Measurements from ENCODE around the gene ARHGAP24. TPM values are rescaled to one million over a fixed set of nuclear protein-coding genes. Genes with fewer than 3 reads are reported as not detected.

ARHGAP24 gene
- total and polyA plus RNA-seq, 2 experiments from 2014 or later, result 0.21 to 0.36 TPM

DNA sequence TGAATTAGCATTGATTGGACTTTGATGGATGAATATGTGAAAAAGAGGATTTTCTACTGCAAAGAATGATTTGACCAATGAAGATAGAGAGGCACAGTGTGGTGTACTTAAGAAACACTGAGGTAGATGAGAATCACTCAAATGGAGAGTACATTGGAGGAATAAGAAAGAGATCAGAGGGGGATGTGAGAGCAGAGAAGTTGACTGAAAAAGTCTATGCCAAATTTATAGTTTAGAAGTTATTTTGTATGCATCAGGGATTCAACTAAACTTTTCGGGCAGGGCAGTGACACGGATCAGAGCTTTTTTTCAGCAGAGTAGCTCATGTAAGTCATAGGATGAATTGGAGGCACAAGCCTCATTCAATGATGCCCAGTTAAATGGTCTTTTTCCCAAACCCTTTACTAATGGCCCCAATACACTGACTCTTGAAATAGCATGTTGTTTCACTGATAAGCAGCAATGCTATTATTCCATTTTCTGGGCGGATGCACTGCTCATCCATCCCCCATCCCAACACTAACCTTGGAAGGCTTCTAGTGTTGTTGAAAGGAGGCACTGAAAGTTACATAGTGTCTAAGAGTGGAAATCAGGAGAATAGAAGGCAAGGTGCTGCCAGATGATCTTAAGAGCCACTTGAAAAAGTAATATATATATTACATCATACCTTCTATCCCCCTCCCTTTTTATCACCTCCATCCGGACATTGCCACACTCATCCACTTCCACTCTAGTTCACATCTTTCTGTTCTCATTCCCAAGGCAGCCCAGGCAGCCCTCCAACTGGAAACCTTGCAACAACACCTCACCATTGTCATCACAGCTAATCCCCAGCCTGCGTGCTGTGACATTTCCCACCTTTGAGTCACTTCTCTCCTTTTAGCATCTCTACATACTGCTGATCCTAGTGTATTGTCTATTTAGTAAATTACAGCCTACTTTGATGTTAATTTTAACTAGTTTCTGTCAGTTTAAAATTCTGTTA, 46.1 kb downstream of the ARHGAP24 start (continued):
- TF ChIP-seq, protein P1, sequence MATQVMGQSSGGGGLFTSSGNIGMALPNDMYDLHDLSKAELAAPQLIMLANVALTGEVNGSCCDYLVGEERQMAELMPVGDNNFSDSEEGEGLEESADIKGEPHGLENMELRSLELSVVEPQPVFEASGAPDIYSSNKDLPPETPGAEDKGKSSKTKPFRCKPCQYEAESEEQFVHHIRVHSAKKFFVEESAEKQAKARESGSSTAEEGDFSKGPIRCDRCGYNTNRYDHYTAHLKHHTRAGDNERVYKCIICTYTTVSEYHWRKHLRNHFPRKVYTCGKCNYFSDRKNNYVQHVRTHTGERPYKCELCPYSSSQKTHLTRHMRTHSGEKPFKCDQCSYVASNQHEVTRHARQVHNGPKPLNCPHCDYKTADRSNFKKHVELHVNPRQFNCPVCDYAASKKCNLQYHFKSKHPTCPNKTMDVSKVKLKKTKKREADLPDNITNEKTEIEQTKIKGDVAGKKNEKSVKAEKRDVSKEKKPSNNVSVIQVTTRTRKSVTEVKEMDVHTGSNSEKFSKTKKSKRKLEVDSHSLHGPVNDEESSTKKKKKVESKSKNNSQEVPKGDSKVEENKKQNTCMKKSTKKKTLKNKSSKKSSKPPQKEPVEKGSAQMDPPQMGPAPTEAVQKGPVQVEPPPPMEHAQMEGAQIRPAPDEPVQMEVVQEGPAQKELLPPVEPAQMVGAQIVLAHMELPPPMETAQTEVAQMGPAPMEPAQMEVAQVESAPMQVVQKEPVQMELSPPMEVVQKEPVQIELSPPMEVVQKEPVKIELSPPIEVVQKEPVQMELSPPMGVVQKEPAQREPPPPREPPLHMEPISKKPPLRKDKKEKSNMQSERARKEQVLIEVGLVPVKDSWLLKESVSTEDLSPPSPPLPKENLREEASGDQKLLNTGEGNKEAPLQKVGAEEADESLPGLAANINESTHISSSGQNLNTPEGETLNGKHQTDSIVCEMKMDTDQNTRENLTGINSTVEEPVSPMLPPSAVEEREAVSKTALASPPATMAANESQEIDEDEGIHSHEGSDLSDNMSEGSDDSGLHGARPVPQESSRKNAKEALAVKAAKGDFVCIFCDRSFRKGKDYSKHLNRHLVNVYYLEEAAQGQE (IDR thresholded peaks at IDR 0.05; ENCODE audit: unreplicated experiment), result no peak
- TF ChIP-seq ZNF114 (CRISPR knock-in tag; IDR thresholded peaks at IDR 0.05), result no peak

DNA sequence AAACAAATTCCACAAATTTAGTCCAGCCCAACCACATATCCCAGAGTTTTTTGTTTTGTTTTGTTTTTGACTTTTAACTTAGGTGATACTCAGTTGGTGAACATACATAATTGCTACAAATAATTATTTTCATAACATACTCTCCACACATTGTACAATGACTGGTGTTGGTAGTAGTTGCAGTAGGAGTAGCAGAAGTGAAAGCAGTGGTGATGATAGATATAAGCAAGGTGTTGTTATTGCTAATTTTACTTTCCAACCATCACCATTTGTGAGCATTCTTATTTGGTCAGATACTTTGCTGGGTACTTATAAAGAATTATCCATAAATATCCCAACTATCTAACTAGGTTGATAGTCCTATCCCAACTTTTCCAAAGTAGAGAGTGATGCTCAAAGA, 47.3 kb downstream of the ARHGAP24 start:
- Histone ChIP-seq H3K36me3 (ENCODE audit: insufficient read depth) (no peaks in the 10 kb centered on the region), H4K20me1 (replicated peaks; ENCODE audit: insufficient read depth) (no peaks in the 10 kb centered on the region), H3K4me3 (no peak overlapping the region), H3K4me2 (no peak overlapping the region), H3K27ac (ENCODE audit: low read depth) (no peak overlapping the region), H2AFZ (no peak overlapping the region), H3K4me1 (ENCODE audit: insufficient read depth) (no peaks in the 10 kb centered on the region), H3K27me3 (ENCODE audit: insufficient read depth) (no peaks in the 10 kb centered on the region), H3F3A (replicated peaks; ENCODE audit: low read depth) (no peaks in the 10 kb centered on the region), H3K79me2 (replicated peaks; ENCODE audit: insufficient read depth) (no peaks in the 10 kb centered on the region), H3K9me2 (ENCODE audit: insufficient read depth) (no peaks in the 10 kb centered on the region)
- H3K4me3 Mint-ChIP-seq, result no peak overlapping the region
- no peaks in the 10 kb centered on the region for H3K4me1 Mint-ChIP-seq
- H3K9me3 Mint-ChIP-seq, result no peaks in the 10 kb centered on the region
- no peak for DNase-seq (ENCODE audit: low spot score)
- ATAC-seq, result no peak
- H3K27me3 Mint-ChIP-seq (ENCODE audit: insufficient read depth, low read depth, poor library complexity), result peaks cover 4% of the 10 kb centered on the region
- no peaks in the 10 kb centered on the region for H3K36me3 Mint-ChIP-seq (ENCODE audit: low read depth)
- H3K27ac Mint-ChIP-seq, result no peak overlapping the region
- TF ChIP-seq JUNB (IDR thresholded peaks at IDR 0.05; ENCODE audit: unreplicated experiment), result no peak
- TF ChIP-seq EZH2phosphoT487 (IDR thresholded peaks at IDR 0.05; ENCODE audit: unreplicated experiment), result no peak
- TF ChIP-seq, protein P2, sequence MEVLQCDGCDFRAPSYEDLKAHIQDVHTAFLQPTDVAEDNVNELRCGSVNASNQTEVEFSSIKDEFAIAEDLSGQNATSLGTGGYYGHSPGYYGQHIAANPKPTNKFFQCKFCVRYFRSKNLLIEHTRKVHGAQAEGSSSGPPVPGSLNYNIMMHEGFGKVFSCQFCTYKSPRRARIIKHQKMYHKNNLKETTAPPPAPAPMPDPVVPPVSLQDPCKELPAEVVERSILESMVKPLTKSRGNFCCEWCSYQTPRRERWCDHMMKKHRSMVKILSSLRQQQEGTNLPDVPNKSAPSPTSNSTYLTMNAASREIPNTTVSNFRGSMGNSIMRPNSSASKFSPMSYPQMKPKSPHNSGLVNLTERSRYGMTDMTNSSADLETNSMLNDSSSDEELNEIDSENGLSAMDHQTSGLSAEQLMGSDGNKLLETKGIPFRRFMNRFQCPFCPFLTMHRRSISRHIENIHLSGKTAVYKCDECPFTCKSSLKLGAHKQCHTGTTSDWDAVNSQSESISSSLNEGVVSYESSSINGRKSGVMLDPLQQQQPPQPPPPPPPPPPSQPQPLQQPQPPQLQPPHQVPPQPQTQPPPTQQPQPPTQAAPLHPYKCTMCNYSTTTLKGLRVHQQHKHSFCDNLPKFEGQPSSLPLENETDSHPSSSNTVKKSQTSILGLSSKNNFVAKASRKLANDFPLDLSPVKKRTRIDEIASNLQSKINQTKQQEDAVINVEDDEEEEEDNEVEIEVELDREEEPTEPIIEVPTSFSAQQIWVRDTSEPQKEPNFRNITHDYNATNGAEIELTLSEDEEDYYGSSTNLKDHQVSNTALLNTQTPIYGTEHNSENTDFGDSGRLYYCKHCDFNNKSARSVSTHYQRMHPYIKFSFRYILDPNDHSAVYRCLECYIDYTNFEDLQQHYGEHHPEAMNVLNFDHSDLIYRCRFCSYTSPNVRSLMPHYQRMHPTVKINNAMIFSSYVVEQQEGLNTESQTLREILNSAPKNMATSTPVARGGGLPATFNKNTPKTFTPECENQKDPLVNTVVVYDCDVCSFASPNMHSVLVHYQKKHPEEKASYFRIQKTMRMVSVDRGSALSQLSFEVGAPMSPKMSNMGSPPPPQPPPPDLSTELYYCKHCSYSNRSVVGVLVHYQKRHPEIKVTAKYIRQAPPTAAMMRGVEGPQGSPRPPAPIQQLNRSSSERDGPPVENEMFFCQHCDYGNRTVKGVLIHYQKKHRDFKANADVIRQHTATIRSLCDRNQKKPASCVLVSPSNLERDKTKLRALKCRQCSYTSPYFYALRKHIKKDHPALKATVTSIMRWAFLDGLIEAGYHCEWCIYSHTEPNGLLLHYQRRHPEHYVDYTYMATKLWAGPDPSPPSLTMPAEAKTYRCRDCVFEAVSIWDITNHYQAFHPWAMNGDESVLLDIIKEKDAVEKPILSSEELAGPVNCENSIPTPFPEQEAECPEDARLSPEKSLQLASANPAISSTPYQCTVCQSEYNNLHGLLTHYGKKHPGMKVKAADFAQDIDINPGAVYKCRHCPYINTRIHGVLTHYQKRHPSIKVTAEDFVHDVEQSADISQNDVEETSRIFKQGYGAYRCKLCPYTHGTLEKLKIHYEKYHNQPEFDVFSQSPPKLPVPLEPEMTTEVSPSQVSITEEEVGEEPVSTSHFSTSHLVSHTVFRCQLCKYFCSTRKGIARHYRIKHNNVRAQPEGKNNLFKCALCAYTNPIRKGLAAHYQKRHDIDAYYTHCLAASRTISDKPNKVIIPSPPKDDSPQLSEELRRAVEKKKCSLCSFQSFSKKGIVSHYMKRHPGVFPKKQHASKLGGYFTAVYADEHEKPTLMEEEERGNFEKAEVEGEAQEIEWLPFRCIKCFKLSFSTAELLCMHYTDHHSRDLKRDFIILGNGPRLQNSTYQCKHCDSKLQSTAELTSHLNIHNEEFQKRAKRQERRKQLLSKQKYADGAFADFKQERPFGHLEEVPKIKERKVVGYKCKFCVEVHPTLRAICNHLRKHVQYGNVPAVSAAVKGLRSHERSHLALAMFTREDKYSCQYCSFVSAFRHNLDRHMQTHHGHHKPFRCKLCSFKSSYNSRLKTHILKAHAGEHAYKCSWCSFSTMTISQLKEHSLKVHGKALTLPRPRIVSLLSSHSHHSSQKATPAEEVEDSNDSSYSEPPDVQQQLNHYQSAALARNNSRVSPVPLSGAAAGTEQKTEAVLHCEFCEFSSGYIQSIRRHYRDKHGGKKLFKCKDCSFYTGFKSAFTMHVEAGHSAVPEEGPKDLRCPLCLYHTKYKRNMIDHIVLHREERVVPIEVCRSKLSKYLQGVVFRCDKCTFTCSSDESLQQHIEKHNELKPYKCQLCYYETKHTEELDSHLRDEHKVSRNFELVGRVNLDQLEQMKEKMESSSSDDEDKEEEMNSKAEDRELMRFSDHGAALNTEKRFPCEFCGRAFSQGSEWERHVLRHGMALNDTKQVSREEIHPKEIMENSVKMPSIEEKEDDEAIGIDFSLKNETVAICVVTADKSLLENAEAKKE (CRISPR knock-in tag; IDR thresholded peaks at IDR 0.05), result no peak
- no peak for TF ChIP-seq ZNF331 (CRISPR knock-in tag; IDR thresholded peaks at IDR 0.05; ENCODE audit: low read depth)
- no peak for TF ChIP-seq ZNF114 (CRISPR knock-in tag; IDR thresholded peaks at IDR 0.05)
- no peak for TF ChIP-seq STAT1 (IDR thresholded peaks at IDR 0.05; ENCODE audit: unreplicated experiment)
- no peak for TF ChIP-seq EZH2 (IDR thresholded peaks at IDR 0.05; ENCODE audit: low read depth, unreplicated experiment)
- TF ChIP-seq, protein P3, sequence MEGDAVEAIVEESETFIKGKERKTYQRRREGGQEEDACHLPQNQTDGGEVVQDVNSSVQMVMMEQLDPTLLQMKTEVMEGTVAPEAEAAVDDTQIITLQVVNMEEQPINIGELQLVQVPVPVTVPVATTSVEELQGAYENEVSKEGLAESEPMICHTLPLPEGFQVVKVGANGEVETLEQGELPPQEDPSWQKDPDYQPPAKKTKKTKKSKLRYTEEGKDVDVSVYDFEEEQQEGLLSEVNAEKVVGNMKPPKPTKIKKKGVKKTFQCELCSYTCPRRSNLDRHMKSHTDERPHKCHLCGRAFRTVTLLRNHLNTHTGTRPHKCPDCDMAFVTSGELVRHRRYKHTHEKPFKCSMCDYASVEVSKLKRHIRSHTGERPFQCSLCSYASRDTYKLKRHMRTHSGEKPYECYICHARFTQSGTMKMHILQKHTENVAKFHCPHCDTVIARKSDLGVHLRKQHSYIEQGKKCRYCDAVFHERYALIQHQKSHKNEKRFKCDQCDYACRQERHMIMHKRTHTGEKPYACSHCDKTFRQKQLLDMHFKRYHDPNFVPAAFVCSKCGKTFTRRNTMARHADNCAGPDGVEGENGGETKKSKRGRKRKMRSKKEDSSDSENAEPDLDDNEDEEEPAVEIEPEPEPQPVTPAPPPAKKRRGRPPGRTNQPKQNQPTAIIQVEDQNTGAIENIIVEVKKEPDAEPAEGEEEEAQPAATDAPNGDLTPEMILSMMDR (conservative IDR thresholded peaks at IDR 0.05; ENCODE audit: low read depth in 2 of 2), result no peak
- TF ChIP-seq POLR2AphosphoS5 (IDR thresholded peaks at IDR 0.05; ENCODE audit: low read depth), result no peak
